GM12875 (cell line): ENCODE results near the gene DGKE.
A peak's percentile ranks its signal among the peaks of the same experiment; 100 is the strongest.

Experiments used
- H3K4me3 ChIP-seq: one replicate; pipeline ENCODE4 v1.5.1; 2011; ENCODE audit warnings: low read depth, low read length, control low read depth
- TF ChIP-seq, protein P1 (sequence below): IDR thresholded peaks from 2 replicates; pipeline ENCODE4 v1.5.1; 2011; ENCODE audit warnings: low read depth, mild to moderate bottlenecking, control low read depth, inconsistent platforms, low read length, moderate library complexity, borderline replicate concordance; ENCODE audit not compliant: insufficient read depth

Gene DGKE

DNA sequence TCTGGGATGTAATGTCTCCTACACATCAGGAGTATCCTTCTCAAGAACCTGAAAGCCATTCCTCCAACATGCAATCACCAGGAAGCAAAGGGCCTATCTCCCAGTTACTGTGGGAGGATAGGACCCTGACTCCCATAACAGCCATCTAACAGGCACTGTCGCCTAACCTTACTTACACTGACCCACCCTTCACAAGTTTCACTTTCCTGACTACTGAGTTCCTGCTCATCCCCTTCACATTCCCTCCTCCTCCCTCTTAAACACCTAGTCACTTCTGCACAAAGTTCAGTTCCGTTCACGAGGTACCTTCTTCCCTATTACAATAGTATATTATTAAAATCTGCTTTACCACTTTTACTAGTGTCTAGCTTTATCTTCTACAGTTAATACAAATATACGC lies 1.5 kb upstream of the DGKE start:
- TF ChIP-seq, protein P1, sequence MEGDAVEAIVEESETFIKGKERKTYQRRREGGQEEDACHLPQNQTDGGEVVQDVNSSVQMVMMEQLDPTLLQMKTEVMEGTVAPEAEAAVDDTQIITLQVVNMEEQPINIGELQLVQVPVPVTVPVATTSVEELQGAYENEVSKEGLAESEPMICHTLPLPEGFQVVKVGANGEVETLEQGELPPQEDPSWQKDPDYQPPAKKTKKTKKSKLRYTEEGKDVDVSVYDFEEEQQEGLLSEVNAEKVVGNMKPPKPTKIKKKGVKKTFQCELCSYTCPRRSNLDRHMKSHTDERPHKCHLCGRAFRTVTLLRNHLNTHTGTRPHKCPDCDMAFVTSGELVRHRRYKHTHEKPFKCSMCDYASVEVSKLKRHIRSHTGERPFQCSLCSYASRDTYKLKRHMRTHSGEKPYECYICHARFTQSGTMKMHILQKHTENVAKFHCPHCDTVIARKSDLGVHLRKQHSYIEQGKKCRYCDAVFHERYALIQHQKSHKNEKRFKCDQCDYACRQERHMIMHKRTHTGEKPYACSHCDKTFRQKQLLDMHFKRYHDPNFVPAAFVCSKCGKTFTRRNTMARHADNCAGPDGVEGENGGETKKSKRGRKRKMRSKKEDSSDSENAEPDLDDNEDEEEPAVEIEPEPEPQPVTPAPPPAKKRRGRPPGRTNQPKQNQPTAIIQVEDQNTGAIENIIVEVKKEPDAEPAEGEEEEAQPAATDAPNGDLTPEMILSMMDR, result no peak
- peak overlapping the region; percentile 87 for H3K4me3 ChIP-seq

DNA sequence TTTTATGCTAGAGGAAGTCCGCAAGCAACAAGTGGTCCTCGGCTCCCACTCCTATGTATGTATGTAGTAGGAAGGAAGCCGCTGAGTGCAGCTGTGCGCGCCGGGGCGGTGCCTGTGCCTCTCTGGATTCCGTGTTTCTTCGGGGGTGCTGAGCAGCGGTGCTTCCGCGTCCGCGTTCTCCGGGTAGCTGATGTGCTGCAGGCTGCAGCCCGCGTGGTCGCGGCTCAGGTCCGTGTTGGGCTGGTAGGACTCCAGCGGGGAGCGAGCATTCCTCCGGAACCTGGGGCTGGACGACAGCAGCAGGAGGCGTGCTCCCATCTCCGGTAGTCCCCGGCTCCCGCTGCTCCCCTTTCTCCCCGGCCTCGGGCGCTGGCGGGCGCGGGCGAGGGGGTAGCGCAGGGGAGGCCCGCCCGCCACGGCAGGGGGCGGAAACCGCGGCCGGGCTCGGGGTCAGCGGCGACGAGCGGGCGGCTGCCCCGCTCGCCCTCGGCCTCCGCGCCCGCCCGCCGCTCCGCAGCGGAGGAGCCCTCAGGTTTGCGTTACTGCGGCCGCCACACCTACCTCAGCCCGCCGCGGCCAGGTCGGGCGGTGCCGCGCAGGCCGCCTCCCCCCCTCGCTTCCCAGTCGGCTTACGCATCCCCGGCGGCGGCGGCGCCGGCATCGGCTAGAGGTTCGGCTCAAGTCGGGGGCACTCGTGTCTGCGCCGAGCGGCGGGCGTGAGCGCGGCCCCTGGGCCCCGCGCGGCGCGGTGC lies 718 bp upstream of the DGKE start:
- TF ChIP-seq, protein P1, result no peak
- H3K4me3 ChIP-seq, result peak overlapping the region; percentile 87

DNA sequence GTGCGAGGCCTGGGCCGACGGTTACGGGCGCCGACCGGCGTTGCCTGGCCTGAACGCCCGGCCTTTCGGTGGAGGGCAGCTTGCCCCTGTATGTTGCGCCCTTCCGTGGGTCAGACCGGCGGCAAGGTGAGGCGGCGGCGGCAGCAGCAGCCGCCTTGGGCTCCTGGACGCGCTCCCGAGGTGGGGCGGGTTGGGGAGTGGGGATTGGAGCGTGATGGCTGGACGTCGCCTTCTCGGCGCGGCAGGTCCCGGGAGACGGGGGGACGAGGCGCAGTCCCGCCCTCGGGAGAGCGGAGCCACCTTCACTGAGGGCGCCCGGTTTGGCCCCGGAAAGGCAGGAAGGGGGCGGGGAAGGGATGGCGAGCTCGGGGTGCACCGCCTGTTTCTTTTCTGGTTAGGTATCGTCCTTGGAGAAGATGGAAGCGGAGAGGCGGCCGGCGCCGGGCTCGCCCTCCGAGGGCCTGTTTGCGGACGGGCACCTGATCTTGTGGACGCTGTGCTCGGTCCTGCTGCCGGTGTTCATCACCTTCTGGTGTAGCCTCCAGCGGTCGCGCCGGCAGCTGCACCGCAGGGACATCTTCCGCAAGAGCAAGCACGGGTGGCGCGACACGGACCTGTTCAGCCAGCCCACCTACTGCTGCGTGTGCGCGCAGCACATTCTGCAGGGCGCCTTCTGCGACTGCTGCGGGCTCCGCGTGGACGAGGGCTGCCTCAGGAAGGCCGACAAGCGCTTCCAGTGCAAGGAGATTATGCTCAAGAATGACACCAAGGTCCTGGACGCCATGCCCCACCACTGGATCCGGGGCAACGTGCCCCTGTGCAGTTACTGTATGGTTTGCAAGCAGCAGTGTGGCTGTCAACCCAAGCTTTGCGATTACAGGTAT lies 671 bp downstream of the DGKE start:
- TF ChIP-seq, protein P1, result peak; percentile 45
- H3K4me3 ChIP-seq, result peak overlapping the region; percentile 91

DNA sequence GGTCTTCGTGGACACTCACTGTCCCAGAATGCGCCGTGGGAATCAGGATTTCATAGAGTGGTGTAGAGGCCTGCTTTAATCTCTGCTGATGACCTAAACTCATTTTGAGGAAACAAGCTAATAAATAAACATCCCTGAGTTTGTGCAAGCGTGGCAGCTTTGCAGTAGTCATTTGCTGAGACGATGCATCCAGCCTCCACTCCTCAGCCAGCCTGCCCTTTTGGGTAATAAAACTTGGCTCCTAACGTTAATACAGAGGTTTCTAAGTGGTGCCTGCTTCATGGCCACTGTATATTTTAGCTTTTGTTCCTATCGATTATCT lies 1.3 kb downstream of the DGKE start:
- TF ChIP-seq, protein P1, result no peak
- H3K4me3 ChIP-seq, result peak overlapping the region; percentile 91

DNA sequence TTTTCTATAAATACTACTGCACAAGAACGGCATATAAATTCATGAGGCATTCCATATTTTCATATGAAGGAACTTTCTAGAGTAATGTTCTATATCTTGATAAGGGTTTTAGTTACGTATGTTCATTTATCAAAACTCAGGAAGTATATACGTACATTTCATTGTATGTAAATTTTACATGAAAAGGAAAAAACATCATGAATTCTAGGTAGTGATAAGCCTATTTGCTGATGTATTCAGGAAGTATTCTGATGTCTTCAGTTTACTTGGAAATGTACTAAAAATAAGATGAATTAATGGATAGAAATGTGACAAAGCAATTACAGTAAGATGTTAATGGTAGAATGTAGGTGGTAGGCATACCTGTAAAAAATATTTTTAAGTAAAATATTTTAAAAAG lies 4.7 kb downstream of the DGKE start:
- H3K4me3 ChIP-seq, result no peak overlapping the region
- TF ChIP-seq, protein P1, result no peak

DNA sequence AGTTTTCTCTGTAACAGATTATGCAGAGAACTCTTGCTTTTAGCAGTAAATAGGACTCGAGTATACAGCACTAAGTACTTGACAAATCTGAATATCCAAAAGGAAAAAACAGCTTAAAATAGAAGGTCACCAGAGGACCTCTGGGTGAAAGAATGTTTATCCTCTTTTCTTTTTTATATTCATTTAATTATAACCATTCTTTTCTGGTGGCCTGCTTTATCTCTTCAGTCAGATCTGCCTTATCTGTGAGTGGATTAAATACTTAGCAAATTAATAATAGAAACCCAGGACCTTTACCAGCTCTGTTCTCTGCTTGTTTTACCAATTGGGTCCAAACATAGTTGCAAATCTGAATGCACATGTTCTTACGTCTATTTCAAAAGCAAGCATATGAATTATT lies 8.6 kb downstream of the DGKE start:
- TF ChIP-seq, protein P1, result no peak
- no peak overlapping the region for H3K4me3 ChIP-seq
